HG03097 (cell line): ENCODE results near the gene LCA5.
"Not testable (repeated sequence)": the region's sequence is repeated elsewhere in the genome, so short reads cannot be mapped to it uniquely, and the experiment has no call there.

Source experiments
- ATAC-seq: cut with Tn5 transposase; IDR thresholded peaks from one replicate; pipeline ENCODE4 v1.9.1; 2021; ENCODE audit not compliant: unreplicated experiment, low FRiP score

LCA5 gene

DNA sequence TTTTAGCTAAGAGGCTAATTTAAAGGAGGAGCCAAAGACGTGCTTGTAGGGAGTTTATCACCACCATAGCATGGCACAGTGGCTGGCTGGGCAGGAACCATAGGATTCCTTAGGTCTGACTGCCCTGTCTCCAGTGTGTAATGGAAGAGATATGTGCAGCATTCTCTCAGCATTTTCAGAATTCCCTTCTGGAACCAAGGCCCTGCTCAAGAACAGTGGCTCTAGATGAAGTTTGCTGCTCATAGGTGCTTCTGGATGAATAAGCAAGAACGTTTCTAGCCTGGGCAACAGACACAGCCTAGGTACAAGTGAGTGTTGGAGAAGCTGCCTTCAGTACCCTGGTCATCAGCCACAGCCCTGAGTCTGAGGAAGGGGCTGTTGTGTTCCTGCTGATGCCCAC, 69.1 kb downstream of the LCA5 start:
- ATAC-seq, result no peak

DNA sequence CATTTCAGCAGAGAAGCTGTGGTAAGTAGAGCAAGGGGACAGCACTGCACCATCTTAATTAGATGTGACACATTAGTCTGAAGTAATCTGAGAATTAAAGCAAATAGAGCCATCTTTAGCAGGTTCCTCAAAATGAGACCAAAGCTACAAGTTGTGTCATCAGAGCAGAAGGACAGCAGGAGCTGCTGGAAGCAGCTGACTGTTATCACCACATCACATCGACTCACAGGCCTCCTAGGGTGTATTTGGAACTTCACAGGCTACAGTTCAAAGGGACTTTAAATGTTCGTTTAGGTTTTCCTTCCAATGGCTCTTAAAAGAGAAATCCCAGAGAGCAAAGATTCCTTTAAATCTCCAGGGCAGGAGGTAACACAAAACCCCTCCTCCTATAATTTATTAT, 69.5 kb downstream of the LCA5 start:
- ATAC-seq, result no peak

DNA sequence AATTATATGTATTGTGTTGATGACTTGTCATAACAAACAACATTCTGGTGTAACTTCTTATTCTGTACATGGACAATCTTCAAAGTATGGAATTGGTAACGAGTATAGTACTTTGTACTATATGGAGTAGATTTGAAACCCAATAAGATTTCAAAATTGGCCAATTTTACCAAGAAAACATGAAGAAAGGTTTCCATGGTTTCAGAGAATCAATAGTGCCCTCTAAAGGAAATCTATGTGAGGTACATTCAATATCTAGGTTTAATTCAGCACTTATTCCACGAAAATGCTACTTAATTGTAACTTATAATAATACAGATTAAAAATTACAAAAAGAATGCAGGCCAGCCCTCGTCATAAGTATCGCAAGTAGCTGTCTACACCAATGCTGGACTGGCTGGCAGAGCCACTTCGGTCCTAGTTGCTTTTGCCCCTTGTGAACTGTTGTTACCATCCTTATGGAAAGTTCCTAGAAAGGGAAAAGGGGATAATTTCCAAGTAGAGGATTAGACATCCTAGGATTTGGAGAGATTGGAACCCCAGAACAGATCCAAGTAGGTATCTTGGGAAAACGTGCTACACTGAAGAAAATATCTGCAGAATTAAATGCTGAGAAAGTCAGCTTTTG, 70.9 kb downstream of the LCA5 start:
- ATAC-seq, result no peak

DNA sequence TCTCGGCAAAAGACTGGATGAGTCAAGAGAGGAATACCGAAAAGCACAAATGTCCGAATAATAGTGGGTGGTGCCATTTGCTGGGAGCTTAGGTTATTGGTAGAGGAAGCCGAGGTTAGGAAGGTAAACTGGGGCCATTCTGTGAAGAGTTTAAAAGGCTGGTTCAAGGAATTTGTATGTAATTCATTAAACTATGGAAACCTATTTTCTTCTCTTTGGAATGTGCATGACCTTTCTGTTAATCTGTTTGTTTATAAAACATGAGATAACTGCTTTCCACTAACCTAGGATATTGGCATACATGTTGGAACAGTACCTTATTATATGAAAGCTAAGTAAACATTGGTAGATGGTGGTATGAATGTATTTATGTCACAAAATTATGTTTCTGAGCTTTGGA, 71.8 kb downstream of the LCA5 start:
- ATAC-seq, result no peak

DNA sequence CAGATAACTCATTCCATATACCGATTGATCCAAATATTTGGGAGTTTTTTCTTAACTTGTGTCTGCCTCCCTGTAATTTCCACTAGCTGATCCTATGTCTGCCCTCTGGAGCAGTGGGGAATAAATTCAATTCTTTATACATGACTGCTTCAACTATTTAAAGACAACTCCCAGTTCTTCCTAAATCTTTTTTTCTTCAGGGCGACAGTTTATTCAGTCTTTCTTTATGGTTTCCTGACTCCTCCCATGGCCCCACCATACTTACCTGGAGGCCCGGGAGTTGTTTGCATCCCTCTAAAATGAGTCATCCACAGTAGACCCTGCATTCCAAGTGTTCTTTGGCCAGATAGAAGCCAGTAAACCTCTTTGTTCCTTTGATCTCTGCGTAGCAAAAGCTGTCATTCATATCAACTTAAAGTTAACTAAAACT, 73.6 kb downstream of the LCA5 start:
- no peak for ATAC-seq

DNA sequence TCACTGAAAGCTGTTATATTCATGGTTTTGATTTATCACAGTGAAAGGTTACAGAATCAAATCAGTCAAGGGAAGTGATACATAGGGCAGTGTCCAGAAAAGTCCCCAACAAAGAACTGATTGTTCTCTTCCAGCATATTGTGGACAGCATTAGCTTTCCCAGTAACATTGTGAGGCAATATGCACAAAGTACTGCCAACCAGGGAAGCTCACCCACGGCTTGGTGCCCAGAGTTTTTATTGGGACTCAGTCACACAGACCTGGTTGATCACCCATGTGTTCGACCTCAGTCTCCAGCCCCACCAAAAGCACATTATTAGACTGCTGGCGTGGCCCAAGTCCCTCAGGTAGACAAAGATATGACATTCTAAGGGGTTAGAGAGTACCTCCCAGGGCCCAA, 76.0 kb downstream of the LCA5 start:
- no peak for ATAC-seq

DNA sequence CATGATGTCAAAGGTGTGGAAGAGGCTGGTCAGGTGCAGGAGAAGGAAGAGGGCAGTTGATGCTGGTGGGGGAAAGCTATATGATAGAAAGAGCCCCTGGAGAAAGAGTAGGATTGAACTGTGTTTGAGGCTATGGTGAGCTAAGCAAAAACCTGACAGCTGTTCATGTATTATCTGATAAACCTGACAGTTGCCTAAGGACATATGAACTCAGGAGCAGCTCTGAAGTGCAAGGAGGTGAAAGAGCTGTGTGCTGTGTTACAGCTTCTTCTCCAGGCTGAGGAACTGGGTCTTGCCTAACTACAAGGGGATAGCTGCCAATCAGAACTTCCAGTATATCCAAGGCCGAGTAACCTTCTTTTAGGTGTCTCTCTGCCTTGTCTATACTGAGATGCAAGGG, 81.8 kb downstream of the LCA5 start:
- ATAC-seq, result no peak

DNA sequence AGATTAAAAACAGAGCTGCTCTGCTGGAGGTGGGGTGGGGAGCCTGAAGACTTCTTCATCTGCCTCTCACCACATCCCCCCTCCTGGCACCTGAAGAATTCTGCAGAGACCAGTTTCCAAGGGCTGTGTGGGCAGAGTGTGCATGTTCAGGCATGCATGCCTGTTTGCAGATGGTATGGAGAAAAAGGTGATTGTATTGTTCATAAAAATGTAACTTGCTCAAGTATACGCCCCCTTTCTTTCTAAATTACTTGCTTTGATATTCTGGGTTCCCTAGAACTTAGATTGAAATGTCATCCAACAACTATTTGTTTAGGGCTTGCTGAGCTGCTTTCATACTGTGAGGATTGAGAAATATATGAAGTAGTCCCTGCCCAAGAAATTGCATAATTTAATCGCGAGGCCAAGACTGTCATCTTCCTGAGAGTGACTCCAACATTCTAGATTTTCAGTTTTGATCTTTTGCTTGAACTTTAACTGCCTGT, 83.6 kb downstream of the LCA5 start:
- no peak for ATAC-seq

DNA sequence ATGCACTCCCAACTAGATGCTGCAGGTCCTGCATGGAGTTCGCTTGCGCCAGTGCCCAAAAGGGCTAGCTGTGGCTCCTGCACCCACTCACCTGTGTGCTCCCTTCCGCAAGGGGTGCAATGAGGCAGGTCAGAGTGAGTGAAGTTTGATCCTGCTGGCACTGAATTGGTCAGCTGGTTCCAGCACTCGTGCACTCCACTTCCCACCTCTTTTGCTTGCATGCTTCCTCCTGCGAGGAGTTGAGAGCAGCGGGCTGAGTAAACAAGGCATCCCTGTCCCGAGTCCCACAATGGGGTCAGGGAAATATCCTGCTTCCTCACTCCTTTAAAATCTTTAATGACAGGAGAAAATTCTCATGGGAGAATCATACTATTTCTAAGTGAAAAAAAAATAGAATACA, 86.2 kb downstream of the LCA5 start:
- ATAC-seq, result no peak

DNA sequence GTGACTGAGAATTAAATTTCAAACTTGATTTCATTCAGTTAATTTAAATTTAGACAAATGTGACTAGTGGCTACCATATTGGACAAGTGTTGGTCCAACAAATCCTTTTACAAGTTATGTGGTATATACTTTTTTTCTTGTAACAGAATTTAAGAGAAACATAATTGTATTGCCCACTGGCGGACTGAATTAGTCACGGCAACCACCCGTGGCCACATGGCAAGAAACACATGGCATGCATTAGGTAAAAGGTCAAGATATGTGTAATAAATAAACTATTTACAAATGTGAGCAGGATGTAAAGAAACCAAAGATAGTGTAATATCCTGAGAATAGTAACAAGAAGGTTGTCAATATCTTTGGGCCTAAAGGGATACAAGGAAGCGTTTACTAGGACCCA, 91.2 kb downstream of the LCA5 start:
- no peak for ATAC-seq

DNA sequence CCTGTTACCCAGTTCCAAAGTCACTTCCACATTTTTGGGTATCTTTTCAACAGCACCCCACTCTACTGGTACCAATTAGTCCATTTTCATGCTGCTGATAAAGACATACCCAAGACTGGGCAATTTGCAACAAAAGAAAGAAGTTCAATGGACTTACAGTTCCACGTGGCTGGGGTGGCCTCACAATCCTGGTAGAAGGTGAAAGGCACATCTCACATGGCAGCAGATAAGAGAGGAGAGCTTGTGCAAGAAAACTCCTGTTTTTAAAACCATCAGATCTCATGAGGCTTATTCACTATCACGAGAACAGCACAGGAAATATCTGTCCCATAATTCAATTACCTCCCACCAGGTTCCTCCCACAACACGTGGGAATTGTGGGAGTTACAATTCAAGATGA, 93.4 kb downstream of the LCA5 start:
- ATAC-seq, result not testable (repeated sequence)

DNA sequence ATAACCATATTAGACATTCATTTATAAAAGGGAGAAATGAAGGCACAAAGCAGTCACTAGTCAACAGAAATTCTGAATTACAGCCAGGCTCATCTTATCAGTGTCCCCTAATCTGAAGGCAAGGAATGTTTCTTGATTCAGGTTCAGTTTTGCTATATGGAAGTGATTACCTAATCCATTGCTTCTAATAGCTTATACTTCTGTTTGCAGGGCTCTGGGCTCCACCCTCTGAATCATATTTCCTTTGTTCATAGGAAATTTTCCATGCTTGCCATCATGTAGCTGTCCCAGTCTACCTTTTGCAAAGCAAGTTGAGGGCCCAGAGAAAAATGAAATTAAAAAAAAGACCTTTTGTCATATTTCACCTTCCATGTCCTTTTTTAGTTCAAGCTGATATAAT, 96.0 kb downstream of the LCA5 start:
- ATAC-seq, result no peak

DNA sequence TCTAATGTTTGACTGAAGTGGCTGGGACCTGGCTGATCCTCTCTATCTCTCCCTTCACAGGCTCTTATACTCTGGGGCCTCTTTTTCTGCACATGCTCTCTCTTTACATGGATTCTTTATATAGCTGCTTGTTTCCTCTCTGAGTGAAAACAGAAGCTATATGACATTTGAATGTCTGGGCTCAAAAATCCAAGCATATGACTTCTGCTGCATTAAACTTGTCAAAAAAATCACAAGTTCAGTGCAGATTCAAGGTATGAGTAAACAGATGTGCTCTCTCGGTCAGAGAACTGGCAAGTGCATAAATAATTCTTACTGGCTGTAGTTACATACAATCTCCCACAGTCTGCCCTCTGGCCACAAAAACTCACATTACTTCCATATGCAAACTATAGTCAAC, 96.6 kb downstream of the LCA5 start:
- no peak for ATAC-seq

DNA sequence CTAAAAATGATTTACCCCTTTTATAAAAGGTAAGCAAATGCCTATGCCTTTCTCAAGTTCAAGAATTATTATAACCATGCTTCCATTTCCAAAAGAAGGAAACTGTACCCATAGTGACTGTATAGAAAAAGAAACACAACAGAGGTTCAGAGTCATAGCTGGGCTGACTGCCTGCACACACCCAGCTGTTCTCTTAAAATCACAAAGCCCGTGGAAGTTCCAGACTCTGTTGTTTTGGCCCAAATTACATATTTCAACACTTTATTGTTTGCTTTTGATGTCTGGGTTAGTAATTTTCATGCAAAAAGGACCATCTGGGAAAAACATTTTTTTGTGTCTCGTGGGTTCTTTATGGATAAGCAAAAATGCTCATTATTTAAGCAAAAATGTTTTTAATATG, 99.2 kb downstream of the LCA5 start:
- no peak for ATAC-seq

DNA sequence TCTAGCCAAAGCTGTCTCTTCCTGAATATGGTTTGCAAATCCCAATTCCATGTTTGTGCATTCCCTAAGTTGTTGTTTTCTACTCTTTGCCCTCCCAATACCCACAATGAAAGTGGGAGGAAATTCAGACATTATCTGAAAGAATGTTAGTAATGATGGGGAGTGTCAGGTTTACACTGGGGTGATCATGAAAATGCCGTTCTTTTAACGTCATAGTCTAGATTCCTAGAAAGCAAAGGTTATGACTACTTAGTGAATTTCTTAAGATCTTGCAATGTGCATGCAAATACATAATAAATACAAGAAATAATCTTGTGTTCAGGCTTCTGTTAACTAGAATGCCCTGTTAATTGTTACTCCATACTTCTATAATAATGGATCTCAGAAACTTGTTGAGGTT, 101.0 kb downstream of the LCA5 start:
- no peak for ATAC-seq

DNA sequence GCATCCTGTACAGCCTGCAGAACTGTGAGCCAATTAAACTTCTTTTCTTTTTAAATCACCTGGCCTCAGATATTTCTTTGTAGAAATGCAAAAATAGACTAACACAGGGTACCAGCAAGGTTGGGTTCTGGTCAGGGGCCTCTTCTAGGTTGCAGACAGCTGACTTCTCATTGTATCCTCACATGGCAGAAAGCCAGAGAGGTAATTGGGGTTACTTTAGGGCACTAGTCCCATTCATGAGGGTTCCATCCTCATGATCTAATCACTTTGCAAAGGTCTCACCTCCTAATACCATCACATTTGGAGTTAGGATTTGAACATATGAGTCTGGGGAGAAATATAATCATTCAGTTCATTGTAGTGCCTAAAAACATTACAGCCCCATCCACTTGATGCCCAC, 101.5 kb downstream of the LCA5 start:
- ATAC-seq, result no peak
